ENCODE measurements around the gene PPIG. TPM values are rescaled to one million over a fixed set of nuclear protein-coding genes. Genes with fewer than 3 reads are reported as not detected.

PPIG gene
- total and polyA plus RNA-seq, 9 of the 15 experiments (the other 6 are each of a cell fraction or from before 2014, with no cell fraction given): 52.5 to 166 (median 124) TPM

DNA sequence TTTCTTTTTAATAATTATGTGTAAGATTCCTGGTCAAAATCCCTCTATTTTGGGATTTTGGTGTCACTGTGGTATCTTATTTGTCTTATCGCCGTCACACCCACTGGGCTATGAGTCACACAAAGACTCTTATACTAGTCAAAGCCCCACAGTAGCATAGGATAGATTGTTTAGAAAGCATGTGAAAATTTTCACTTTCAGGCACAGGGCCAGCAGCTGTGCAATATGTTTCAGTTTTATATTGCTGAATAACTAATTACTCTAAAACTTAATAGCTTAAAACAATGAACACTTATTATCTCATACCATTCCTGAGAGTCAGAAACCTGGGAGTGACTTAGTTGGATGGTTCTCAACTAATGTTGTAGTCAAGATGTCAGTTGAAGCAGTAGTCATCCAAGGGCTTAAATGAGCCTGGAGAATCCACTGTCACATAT lies 86.1 kb downstream of the PPIG start:
- ChIA-PET CTCF (ENCODE audit: low intra/inter-chr PET ratio) (no interaction called here), POLR2A (interaction anchor here (0.6 to 2.5 kb wide), 4 partner anchors 14 to 190 kb away, joined by 3 to 12 read pairs (median 4); partner anchors contain the start of genes CFAP210 and PHOSPHO2)
- Histone ChIP-seq H3K4me2 (ENCODE audit: insufficient read depth, low read length) (peak overlapping the region; percentile 66), H3K9me3 (replicated peaks; ENCODE audit: control insufficient read depth, insufficient read depth, low read depth, low read length) (no peaks in the 10 kb centered on the region), H3K4me1 (replicated peaks in 1 of 2; ENCODE audit: control insufficient read depth in 2 of 2, insufficient read depth in 2 of 2, low read length in 2 of 2) (peaks cover 0 to 49% of the 10 kb centered on the region in 2 experiments; a peak in 3 of 5 replicates), H3K9me1 (ENCODE audit: control insufficient read depth, insufficient read depth, low read length) (no peaks in the 10 kb centered on the region), H2AFZ (ENCODE audit: low read depth, low read length) (peak overlapping the region; percentile 52), H3K4me3 (no peak overlapping the region), H3K79me2 (ENCODE audit: control insufficient read depth, insufficient read depth, low read length) (no peaks in the 10 kb centered on the region), H3K27me3 (ENCODE audit: control insufficient read depth in 2 of 2, insufficient read depth in 2 of 2, low read length in 2 of 2) (no peaks in the 10 kb centered on the region), H3K9ac (ENCODE audit: insufficient read depth in 1 of 2, low read depth in 2 of 2, low read length in 2 of 2) (no peak overlapping the region; a peak in 1 of 4 replicates), H3K36me3 (ENCODE audit: control insufficient read depth, insufficient read depth, low read length) (no peaks in the 10 kb centered on the region), H3K27ac (ENCODE audit: extremely low read depth, low read depth, low read length) (peak overlapping the region; percentile 65), H4K20me1 (replicated peaks; ENCODE audit: control insufficient read depth, insufficient read depth, low read length) (no peaks in the 10 kb centered on the region)
- DNase-seq (ENCODE audit: extremely low read depth in 1 of 4, low spot score in 3 of 4) (peak; percentile 66 to 84 (median 76)), ATAC-seq (peak; percentile 86), FAIRE-seq (peak; percentile 65)
- in situ Hi-C loops (cut with MboI): no loop called here
- 0% methylated on average over 2 of the region's 2 CpGs for WGBS (ENCODE audit: insufficient coverage, low coverage, missing lambda C conversion rate)
- intact Hi-C loops (cut with micrococcal nuclease): loop anchor here (5.0 kb wide), 1 partner anchor 98 kb away; the partner anchor contains the start of gene FASTKD1
- BruUV-seq (replicated peaks): no TSS peak
- TF ChIP-seq, protein P1, sequence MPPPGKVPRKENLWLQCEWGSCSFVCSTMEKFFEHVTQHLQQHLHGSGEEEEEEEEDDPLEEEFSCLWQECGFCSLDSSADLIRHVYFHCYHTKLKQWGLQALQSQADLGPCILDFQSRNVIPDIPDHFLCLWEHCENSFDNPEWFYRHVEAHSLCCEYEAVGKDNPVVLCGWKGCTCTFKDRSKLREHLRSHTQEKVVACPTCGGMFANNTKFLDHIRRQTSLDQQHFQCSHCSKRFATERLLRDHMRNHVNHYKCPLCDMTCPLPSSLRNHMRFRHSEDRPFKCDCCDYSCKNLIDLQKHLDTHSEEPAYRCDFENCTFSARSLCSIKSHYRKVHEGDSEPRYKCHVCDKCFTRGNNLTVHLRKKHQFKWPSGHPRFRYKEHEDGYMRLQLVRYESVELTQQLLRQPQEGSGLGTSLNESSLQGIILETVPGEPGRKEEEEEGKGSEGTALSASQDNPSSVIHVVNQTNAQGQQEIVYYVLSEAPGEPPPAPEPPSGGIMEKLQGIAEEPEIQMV (tag; conservative IDR thresholded peaks at IDR 0.05; ENCODE audit: low read depth): no peak
- TF ChIP-seq, protein P2, sequence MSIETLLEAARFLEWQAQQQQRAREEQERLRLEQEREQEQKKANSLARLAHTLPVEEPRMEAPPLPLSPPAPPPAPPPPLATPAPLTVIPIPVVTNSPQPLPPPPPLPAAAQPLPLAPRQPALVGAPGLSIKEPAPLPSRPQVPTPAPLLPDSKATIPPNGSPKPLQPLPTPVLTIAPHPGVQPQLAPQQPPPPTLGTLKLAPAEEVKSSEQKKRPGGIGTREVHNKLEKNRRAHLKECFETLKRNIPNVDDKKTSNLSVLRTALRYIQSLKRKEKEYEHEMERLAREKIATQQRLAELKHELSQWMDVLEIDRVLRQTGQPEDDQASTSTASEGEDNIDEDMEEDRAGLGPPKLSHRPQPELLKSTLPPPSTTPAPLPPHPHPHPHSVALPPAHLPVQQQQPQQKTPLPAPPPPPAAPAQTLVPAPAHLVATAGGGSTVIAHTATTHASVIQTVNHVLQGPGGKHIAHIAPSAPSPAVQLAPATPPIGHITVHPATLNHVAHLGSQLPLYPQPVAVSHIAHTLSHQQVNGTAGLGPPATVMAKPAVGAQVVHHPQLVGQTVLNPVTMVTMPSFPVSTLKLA (conservative IDR thresholded peaks at IDR 0.05): peak; percentile 25 to 33; a peak in 1 of 4 replicates
- peak in 1 of 2 experiments; percentile 56; a peak in 1 of 4 replicates for TF ChIP-seq TBL1XR1 (IDR thresholded peaks at IDR 0.05; ENCODE audit: low read length in 2 of 2)
- no peak for TF ChIP-seq ZNF316 (IDR thresholded peaks at IDR 0.05)
- TF ChIP-seq ZNF354B (CRISPR knock-in tag; IDR thresholded peaks at IDR 0.05): no peak
- TF ChIP-seq CREM (IDR thresholded peaks at IDR 0.05; ENCODE audit: low read depth): peak; percentile 78
- TF ChIP-seq ARNT (IDR thresholded peaks at IDR 0.05): no peak
- TF ChIP-seq ARID1B (IDR thresholded peaks at IDR 0.05): peak; percentile 92
- TF ChIP-seq, protein P3, sequence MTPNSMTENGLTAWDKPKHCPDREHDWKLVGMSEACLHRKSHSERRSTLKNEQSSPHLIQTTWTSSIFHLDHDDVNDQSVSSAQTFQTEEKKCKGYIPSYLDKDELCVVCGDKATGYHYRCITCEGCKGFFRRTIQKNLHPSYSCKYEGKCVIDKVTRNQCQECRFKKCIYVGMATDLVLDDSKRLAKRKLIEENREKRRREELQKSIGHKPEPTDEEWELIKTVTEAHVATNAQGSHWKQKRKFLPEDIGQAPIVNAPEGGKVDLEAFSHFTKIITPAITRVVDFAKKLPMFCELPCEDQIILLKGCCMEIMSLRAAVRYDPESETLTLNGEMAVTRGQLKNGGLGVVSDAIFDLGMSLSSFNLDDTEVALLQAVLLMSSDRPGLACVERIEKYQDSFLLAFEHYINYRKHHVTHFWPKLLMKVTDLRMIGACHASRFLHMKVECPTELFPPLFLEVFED (CRISPR knock-in tag; conservative IDR thresholded peaks at IDR 0.05): no peak
- TF ChIP-seq ZNF143 (CRISPR knock-in tag; IDR thresholded peaks at IDR 0.05): no peak
- TF ChIP-seq, protein P4, sequence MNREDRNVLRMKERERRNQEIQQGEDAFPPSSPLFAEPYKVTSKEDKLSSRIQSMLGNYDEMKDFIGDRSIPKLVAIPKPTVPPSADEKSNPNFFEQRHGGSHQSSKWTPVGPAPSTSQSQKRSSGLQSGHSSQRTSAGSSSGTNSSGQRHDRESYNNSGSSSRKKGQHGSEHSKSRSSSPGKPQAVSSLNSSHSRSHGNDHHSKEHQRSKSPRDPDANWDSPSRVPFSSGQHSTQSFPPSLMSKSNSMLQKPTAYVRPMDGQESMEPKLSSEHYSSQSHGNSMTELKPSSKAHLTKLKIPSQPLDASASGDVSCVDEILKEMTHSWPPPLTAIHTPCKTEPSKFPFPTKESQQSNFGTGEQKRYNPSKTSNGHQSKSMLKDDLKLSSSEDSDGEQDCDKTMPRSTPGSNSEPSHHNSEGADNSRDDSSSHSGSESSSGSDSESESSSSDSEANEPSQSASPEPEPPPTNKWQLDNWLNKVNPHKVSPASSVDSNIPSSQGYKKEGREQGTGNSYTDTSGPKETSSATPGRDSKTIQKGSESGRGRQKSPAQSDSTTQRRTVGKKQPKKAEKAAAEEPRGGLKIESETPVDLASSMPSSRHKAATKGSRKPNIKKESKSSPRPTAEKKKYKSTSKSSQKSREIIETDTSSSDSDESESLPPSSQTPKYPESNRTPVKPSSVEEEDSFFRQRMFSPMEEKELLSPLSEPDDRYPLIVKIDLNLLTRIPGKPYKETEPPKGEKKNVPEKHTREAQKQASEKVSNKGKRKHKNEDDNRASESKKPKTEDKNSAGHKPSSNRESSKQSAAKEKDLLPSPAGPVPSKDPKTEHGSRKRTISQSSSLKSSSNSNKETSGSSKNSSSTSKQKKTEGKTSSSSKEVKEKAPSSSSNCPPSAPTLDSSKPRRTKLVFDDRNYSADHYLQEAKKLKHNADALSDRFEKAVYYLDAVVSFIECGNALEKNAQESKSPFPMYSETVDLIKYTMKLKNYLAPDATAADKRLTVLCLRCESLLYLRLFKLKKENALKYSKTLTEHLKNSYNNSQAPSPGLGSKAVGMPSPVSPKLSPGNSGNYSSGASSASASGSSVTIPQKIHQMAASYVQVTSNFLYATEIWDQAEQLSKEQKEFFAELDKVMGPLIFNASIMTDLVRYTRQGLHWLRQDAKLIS (CRISPR knock-in tag; IDR thresholded peaks at IDR 0.05): no peak
- TF ChIP-seq, protein P5, sequence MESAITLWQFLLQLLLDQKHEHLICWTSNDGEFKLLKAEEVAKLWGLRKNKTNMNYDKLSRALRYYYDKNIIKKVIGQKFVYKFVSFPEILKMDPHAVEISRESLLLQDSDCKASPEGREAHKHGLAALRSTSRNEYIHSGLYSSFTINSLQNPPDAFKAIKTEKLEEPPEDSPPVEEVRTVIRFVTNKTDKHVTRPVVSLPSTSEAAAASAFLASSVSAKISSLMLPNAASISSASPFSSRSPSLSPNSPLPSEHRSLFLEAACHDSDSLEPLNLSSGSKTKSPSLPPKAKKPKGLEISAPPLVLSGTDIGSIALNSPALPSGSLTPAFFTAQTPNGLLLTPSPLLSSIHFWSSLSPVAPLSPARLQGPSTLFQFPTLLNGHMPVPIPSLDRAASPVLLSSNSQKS (CRISPR knock-in tag; IDR thresholded peaks at IDR 0.05): no peak
